DMS79 treated with DMSO at 0.1 percent for 48 hours (cell line): ENCODE data around the gene VAX1.

ENCODE experiments used
- DNase-seq: peaks from one replicate; lab custom pipeline; 2025; lab: John Stamatoyannopoulos, UW

Gene VAX1

GRCh38 chr10:117163954-117164548 lies 26.0 kb upstream of the VAX1 start:
- no peak for DNase-seq

GRCh38 chr10:117163061-117163953 lies 25.2 kb upstream of the VAX1 start:
- no peak for DNase-seq

GRCh38 chr10:117162093-117163060 lies 24.3 kb upstream of the VAX1 start:
- no peak for DNase-seq

- DNase-seq = no peak
Observed at GRCh38 chr10:117161386-117162033, 23.4 kb upstream of the VAX1 start.

GRCh38 chr10:117160567-117160966 lies 22.5 kb upstream of the VAX1 start:
- DNase-seq = no peak

- no peak for DNase-seq
Observed at GRCh38 chr10:117159390-117159789, 21.3 kb upstream of the VAX1 start.

- DNase-seq = no peak
Observed at GRCh38 chr10:117158297-117158696, 20.2 kb upstream of the VAX1 start.

- no peak for DNase-seq
Observed at GRCh38 chr10:117152668-117153067, 14.6 kb upstream of the VAX1 start.

- no peak for DNase-seq
Observed at GRCh38 chr10:117148284-117148683, 10.2 kb upstream of the VAX1 start.

- no peak for DNase-seq
Observed at GRCh38 chr10:117145019-117145418, 6.9 kb upstream of the VAX1 start.

GRCh38 chr10:117143103-117143823 lies 5.2 kb upstream of the VAX1 start:
- DNase-seq = no peak

- DNase-seq = no peak
Observed at GRCh38 chr10:117140525-117140902, 2.4 kb upstream of the VAX1 start.

GRCh38 chr10:117139581-117140524 lies 1.8 kb upstream of the VAX1 start:
- DNase-seq = no peak

GRCh38 chr10:117138838-117139580 lies 939 bp upstream of the VAX1 start:
- no peak for DNase-seq

- no peak for DNase-seq
Observed at GRCh38 chr10:117137031-117137910, 799 bp downstream of the VAX1 start.

- no peak for DNase-seq
Observed at GRCh38 chr10:117136391-117136975, 1.6 kb downstream of the VAX1 start.

GRCh38 chr10:117135480-117136140 lies 2.5 kb downstream of the VAX1 start:
- DNase-seq = no peak
